Muscle layer of colon (tissue), 2 donors: Measurements from ENCODE around the gene TAS2R50.

Experiments used
- H3K27ac ChIP-seq: one replicate; pipeline ENCODE4 v1.7.0; 2013; ENCODE audit warnings: low read depth, mild to moderate bottlenecking, low read length, moderate library complexity
- H3K27me3 ChIP-seq, 2 donors: one replicate each; pipeline ENCODE4 v1.7.0; 2013; ENCODE audit warnings: low read length in 2 of 2, mild to moderate bottlenecking in 2 of 2; ENCODE audit not compliant: insufficient read depth in 2 of 2, control insufficient read depth in 1 of 2
- H3K36me3 ChIP-seq: one replicate; pipeline ENCODE4 v1.7.0; 2013; ENCODE audit warnings: mild to moderate bottlenecking, low read length; ENCODE audit not compliant: insufficient read depth
- H3K4me1 ChIP-seq: one replicate; pipeline ENCODE4 v1.7.0; 2013; ENCODE audit warnings: mild to moderate bottlenecking, low read length; ENCODE audit not compliant: insufficient read depth
- H3K4me3 ChIP-seq, 2 donors: one replicate each; pipeline ENCODE4 v1.7.0; 2013; ENCODE audit warnings: low read length in 2 of 2, low read depth in 1 of 2, mild to moderate bottlenecking in 1 of 2, moderate library complexity in 1 of 2
- H3K9ac ChIP-seq: one replicate; pipeline ENCODE4 v1.7.0; 2013; ENCODE audit warnings: low read length
- H3K9me3 ChIP-seq: one replicate; pipeline ENCODE4 v1.7.0; 2013; ENCODE audit warnings: mild to moderate bottlenecking, low read length
- donor health status: abdominal sarcoma.
- donor health status: Adenocarcinoma of cecum.

Gene TAS2R50

GRCh38 chr12:10994307-10994706 lies 7.6 kb upstream of the TAS2R50 start:
- H3K27me3 ChIP-seq: no peaks in the 10 kb centered on the region
- H3K36me3 ChIP-seq: no peaks in the 10 kb centered on the region
- H3K9ac ChIP-seq: no peak overlapping the region
- H3K4me3 ChIP-seq: no peak overlapping the region
- H3K9me3 ChIP-seq: no peaks in the 10 kb centered on the region
- H3K27ac ChIP-seq: no peak overlapping the region
- no peaks in the 10 kb centered on the region for H3K4me1 ChIP-seq

DNA sequence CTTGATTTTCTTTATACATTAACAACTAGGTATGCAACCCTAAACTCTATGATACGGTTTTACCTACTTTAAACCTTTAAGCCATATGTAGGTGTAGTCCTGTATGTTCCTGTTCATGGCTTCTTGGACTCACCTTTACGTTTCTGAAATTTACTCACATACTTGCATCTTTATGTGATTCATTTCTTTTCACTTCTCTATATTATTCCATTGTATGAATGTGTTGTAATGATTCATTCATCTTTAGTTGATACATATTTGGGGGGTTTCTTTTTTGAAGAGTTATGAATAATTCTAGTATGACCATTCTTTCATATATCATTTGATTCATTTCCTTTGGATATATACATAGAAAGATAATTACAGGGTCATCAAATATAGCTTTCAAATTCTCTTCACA lies 2.4 kb upstream of the TAS2R50 start:
- Histone ChIP-seq H3K4me1 (no peaks in the 10 kb centered on the region), H3K36me3 (no peaks in the 10 kb centered on the region), H3K9ac (no peak overlapping the region), H3K27me3 (no peaks in the 10 kb centered on the region), H3K9me3 (no peaks in the 10 kb centered on the region), H3K4me3 (no peak overlapping the region), H3K27ac (no peak overlapping the region)

DNA sequence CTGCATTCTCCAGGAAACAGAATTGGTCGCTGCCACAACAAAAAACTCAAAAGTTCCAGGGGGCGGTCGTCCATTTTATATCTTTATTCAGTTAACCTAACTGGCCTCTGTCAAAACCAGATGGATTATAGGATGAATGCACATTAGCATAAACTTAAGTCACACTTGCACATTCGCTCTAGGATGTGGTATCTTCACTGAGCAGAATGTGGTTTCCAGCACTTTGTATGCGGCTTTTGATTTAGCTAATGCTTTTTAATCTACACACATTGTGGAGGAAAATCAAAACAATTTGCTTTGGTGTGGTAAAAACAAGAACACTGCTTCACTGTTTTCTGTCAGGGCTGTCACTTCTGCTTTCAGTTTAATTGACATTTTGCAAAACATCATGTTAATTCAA lies 4.5 kb downstream of the TAS2R50 start:
- Histone ChIP-seq H3K4me3 (no peak overlapping the region), H3K9ac (no peak overlapping the region), H3K9me3 (no peaks in the 10 kb centered on the region), H3K36me3 (no peaks in the 10 kb centered on the region), H3K27me3 (no peaks in the 10 kb centered on the region), H3K27ac (no peak overlapping the region), H3K4me1 (no peaks in the 10 kb centered on the region)

DNA sequence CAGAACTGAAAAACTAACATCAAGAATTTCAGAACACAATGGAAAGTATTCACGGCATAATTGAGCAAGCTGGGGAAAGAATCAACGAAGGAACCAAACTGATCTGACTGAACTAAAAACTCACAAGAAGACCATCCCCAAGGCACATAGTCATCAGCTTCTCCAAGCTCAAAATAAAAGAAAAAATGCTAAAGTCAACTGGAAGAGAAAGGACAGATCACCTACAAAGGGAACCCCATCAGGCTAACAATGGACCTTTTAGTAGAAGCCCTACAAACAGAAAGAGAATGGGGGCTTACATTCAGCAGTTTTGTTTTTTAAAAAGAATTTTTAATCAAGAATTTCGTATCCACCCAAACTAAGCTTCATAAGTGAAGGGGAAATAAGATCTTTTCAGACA lies 11.7 kb downstream of the TAS2R50 start:
- H3K36me3 ChIP-seq: no peaks in the 10 kb centered on the region
- H3K9me3 ChIP-seq: no peaks in the 10 kb centered on the region
- no peak overlapping the region for H3K27ac ChIP-seq
- H3K4me1 ChIP-seq: no peaks in the 10 kb centered on the region
- H3K27me3 ChIP-seq: no peaks in the 10 kb centered on the region
- H3K9ac ChIP-seq: no peak overlapping the region
- no peak overlapping the region for H3K4me3 ChIP-seq

DNA sequence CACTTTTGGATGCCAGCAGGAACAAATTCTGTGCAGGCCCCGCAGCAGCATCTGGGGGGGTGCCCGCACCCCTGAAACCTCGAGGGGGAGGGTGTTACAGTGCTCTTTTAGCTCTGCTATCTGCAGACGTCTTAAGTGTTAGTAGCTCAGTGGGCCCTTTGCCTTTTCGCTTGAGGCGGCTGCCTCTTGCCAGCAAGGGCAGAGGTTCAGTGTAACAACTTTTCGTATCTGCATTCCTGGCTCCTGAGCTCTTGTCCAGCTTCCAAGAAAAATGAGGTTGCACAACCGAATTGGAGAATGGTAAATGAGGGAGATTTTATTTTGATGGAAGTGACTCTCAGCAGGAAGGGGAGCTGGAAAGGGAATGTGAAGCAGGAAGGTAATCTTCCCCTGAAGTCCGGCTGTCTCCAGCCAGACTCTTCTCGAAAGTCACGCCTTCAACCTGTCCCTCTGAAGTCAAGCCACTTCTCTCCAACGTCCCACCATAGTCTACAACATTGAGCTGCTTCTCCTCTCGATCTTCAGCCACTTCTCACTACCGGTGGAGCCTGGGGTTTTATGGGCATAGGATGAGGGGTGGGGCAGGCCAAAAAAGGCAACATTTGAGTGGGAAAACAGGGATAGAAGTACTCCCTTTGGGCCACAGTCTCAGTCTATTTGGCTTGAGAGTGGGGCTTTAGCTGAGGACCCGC lies 17.8 kb downstream of the TAS2R50 start:
- H3K9ac ChIP-seq: no peak overlapping the region
- H3K27ac ChIP-seq: no peak overlapping the region
- H3K9me3 ChIP-seq: no peaks in the 10 kb centered on the region
- H3K4me1 ChIP-seq: no peaks in the 10 kb centered on the region
- H3K4me3 ChIP-seq: no peak overlapping the region
- no peaks in the 10 kb centered on the region for H3K36me3 ChIP-seq
- H3K27me3 ChIP-seq: no peaks in the 10 kb centered on the region

DNA sequence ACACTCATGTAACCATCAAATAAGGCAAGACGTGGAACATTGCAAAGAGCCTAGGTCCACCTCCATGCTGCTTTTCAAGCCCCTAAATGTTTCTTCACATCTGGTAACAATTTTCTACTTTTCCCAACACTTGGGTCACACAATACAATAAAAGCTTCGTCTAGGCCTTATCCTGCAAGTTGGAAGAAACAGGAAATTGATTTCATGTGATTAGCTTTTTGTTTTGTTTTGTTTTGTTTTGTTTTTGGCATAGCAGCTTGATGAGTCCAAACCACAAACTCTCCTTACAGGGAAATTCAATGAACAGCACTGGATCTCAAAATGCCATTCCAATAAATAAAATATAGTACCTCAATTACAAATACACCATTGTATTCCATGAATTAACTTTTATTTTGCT lies 19.3 kb downstream of the TAS2R50 start:
- Histone ChIP-seq H3K9me3 (no peaks in the 10 kb centered on the region), H3K4me3 (no peak overlapping the region), H3K9ac (no peak overlapping the region), H3K27ac (no peak overlapping the region), H3K36me3 (no peaks in the 10 kb centered on the region), H3K4me1 (no peaks in the 10 kb centered on the region), H3K27me3 (no peaks in the 10 kb centered on the region)

DNA sequence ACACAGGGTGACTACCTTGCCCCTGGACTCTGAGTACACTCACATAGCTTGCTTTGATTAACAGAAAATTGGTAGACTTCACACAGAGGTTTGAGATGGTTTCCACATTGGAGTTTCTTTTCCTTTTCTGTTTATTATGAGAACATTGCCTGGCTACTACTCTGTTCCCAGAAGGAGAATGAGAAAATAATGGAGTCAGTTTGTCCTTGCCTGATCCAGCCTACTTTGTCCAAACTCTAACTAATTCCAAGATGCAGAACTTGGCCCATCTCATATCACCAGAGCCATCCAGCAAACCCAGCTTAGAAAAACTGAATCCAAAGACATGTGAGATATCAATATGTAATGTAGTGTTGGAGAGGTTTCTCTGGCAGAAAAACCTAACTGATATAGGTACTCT lies 20.4 kb downstream of the TAS2R50 start:
- H3K27me3 ChIP-seq: no peaks in the 10 kb centered on the region
- H3K27ac ChIP-seq: no peak overlapping the region
- H3K4me3 ChIP-seq: no peak overlapping the region

DNA sequence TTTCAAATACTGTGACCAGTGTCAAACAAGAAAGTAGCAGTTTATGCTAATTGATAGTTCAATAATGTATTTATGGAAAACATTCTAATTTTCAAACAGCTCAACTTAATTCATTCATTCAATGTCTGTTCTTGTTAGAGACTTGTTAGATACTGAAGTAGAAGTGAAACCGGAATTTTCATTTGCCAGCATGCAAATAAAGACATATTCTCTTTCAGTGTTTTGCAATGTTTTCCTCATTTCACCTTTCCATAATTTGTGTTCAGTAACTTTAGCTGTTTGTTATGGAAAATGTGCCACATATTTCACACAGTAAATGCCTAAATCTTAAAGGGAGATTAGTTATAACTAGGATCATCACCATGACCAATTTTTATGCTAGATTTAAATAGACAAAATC lies 21.2 kb downstream of the TAS2R50 start:
- Histone ChIP-seq H3K27me3 (no peaks in the 10 kb centered on the region), H3K4me3 (no peak overlapping the region), H3K9me3 (no peaks in the 10 kb centered on the region)

More for the DNA sequence above, 20.4 kb downstream of the TAS2R50 start:
- Histone ChIP-seq H3K36me3 (no peaks in the 10 kb centered on the region), H3K9ac (no peak overlapping the region), H3K9me3 (no peaks in the 10 kb centered on the region), H3K4me1 (no peaks in the 10 kb centered on the region)

GRCh38 chr12:10960211-10960610 lies 26.5 kb downstream of the TAS2R50 start:
- no peaks in the 10 kb centered on the region for H3K27me3 ChIP-seq
- H3K9ac ChIP-seq: no peak overlapping the region
- H3K9me3 ChIP-seq: no peaks in the 10 kb centered on the region
- no peaks in the 10 kb centered on the region for H3K36me3 ChIP-seq
- no peaks in the 10 kb centered on the region for H3K4me1 ChIP-seq
- H3K27ac ChIP-seq: no peak overlapping the region
- H3K4me3 ChIP-seq: no peak overlapping the region

More for the DNA sequence above, 21.2 kb downstream of the TAS2R50 start:
- no peak overlapping the region for H3K27ac ChIP-seq
- H3K36me3 ChIP-seq: no peaks in the 10 kb centered on the region
- H3K9ac ChIP-seq: no peak overlapping the region
- H3K4me1 ChIP-seq: no peaks in the 10 kb centered on the region

DNA sequence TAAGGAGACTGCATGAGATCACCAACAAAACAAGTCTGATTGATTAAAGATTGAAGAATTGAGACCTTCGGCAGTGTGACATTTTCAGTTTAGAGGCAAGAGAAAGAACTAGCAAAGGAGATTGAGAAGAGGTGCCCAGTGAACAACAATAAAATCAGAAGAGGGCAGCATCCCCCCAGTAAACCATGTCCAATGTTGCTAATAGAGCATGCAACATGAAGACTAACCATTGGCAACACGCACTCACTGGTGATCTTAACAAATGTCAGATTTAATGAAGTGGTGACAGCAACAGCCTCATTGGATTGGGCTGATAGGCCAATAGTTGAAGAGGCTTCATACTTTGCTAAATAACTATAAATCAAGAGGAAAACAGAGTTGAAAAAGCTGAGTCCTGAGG lies 26.9 kb downstream of the TAS2R50 start:
- Histone ChIP-seq H3K36me3 (no peaks in the 10 kb centered on the region), H3K9ac (no peak overlapping the region), H3K27ac (no peak overlapping the region), H3K4me1 (no peaks in the 10 kb centered on the region), H3K4me3 (no peak overlapping the region), H3K9me3 (no peaks in the 10 kb centered on the region), H3K27me3 (no peaks in the 10 kb centered on the region)

DNA sequence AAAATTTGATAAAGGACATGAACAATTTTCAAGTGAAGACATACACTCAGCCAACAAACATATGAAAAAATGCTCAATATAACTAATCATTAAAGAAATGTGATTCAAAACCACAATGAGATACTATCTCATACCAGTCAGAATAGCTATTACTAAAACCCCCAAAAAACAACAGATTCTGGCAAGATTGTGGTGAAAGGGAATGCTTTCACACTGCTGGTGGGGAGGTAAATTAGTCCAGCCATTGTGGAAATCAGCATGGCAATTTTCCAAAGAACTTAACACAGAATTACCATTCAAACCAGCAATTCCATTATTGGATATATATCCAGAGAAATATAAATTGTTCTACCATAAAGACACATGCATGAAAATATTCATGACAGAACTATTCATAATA lies 29.0 kb downstream of the TAS2R50 start:
- no peaks in the 10 kb centered on the region for H3K27me3 ChIP-seq
- no peaks in the 10 kb centered on the region for H3K4me1 ChIP-seq
- H3K36me3 ChIP-seq: no peaks in the 10 kb centered on the region

DNA sequence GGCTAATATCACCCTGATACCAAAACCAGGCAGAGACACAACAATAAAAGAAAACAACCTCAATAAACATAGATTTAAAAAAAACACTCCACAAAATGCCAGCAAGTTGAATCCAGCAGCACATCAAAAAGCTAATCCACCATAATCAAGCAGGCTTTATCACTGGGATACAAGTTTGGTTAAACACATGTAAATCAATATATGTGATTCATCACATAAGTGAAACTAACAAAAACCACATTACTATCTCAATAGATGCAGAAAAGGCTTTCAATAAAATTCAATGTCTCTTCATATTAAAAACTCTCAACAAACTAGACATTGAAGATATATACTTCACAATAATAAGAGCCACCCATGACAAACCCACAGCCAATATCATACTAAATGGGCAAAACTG lies 30.6 kb downstream of the TAS2R50 start:
- Histone ChIP-seq H3K27ac (no peak overlapping the region), H3K4me3 (no peak overlapping the region), H3K9ac (no peak overlapping the region), H3K36me3 (no peaks in the 10 kb centered on the region), H3K4me1 (no peaks in the 10 kb centered on the region), H3K9me3 (no peaks in the 10 kb centered on the region), H3K27me3 (no peaks in the 10 kb centered on the region)

More for the DNA sequence above, 29.0 kb downstream of the TAS2R50 start:
- Histone ChIP-seq H3K27ac (no peak overlapping the region), H3K4me3 (no peak overlapping the region), H3K9me3 (no peaks in the 10 kb centered on the region), H3K9ac (no peak overlapping the region)
